Limb (tissue), 2 donors: ENCODE results near the gene PPP2R1B.

Experiments
- DNase-seq, 2 donors: peaks; one replicate each; pipeline ENCODE4 v3.0.0-alpha.2; 2016; ENCODE audit errors: extremely low spot score in 2 of 2

Gene PPP2R1B

DNA sequence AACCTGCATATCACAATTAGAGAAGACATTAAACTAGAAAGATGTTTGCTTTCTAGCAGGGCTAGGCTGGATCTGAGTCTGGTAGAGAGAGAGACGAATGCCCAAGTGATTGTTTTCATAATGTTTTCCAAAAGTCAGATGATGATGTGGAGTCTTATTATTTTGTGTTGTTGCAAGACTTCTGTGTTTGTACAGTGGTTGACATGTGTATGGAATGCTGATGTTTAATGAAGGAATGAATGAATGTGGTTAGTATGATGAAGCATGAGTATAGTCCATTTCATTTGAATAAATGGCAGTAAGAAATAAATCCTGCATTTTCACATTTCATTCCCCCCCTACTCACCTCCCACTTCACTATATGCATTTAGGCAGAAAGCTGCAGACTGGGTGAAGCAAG, 69.6 kb downstream of the PPP2R1B start:
- no peak for DNase-seq

GRCh38 chr11:111694851-111695250, 71.3 kb downstream of the PPP2R1B start:
- no peak for DNase-seq

DNA sequence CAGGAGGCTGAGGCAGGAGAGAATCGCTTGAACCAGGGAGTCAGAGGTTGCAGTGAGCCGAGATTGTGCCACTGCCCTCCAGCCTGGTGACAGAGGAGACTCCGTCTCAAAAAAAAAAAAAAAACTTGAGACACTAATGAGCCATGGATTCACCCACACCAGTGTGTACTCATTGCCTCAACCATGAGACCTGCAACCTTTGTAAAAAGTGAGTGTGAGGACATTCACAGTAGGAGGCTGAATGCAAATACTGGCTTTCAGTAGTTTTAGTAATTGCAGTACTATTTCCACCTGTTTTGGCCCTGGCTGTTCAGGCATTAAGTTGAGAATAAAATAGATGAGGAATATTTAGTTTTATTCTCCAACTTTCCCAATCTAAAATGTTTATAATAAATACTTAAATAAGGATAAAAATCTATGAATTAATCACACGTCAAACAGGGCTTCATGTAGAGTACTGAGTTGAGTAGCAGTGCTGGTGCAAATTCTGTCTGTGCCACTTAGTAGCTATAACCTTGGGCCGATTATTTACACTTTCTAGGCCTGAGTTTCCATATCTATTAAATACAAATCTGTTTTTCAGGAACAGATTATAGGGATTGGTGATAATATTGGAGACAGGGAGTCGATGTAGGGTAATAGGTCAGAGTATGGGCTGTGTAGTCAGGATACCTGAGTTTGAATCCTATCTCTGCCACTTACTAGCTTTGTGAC, 72.8 kb downstream of the PPP2R1B start:
- no peak for DNase-seq

- no peak for DNase-seq
Observed at GRCh38 chr11:111691741-111692140, 74.4 kb downstream of the PPP2R1B start.

DNA sequence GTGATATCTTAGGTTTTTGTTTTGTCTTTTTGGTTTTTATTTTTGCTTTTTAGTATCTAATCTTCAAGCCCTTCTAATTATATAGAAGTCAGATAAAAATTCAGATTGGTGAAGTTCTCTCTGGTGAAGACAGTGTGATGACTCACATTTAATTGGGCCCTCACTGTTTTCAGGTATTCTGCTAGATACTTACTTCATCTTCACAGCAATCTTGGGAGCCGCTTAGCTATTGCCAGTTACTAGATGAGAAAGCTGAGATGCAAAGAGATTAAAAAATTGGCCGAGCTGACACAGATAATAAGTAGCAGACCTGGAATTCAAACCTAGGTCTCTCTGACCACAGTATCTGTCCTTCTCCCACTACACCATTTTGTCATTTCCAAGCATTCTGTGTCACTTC, 75.0 kb downstream of the PPP2R1B start:
- DNase-seq = no peak

DNA sequence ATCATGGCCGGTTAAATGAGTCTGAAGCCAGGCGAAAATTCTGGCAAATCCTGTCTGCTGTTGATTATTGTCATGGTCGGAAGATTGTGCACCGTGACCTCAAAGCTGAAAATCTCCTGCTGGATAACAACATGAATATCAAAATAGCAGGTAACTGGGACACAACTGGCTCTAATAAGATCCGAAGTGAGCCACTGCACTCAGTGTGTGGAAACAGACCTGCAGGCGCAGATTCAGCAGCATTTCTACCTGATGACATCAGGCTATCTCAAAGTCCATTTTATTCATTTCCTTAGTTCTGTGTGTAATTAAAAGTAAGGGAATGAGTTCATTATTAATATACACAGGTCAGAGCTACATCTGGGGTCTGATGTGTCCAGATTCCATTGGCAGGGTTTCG, 78.2 kb downstream of the PPP2R1B start:
- no peak for DNase-seq

DNA sequence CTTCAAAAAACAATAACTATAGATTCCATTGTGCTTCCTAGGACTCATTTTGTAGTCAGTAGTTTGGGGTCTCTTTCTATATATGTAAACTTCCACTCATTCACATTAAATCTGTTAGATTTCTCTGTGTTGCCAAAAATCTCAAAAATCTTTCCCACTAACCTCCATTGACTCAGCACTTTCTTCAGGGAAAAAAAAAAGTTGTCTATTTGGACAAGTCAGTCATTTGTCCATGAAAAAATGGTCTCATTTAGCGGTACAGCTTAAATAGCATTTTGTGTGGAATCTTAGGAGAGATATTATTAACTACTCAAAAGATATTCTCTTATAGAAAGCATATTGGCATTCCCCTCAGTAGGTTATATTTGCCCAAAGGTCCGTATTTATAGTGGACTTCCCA, 81.9 kb downstream of the PPP2R1B start:
- DNase-seq = no peak

GRCh38 chr11:111683806-111684205, 82.4 kb downstream of the PPP2R1B start:
- DNase-seq = no peak

- no peak for DNase-seq
Observed at GRCh38 chr11:111680486-111681175, 85.6 kb downstream of the PPP2R1B start.
